Psoas muscle (tissue), 8 donors: Measurements from ENCODE around the gene HELZ2. TPM values are rescaled to one million over a fixed set of nuclear protein-coding genes. Genes with fewer than 3 reads are reported as not detected.

Source experiments
- ATAC-seq, 4 donors: fragments of 200-7000 bp; cut with Tn5 transposase; one replicate each; pipeline ENCODE4 v1.9.1; 2020; ENCODE audit warnings: moderate library complexity in 3 of 4, mild to moderate bottlenecking in 2 of 4
- DNase-seq, 2 donors: peaks; one replicate each; pipeline ENCODE4 v3.0.0-alpha.2; 2020
- H3K27ac ChIP-seq: fragments of 200-600 bp; one replicate; pipeline ENCODE4 v1.8.0; 2022
- H3K27me3 ChIP-seq, 3 donors: fragments of 200-600 bp in 1 of 3; one replicate each; pipeline versions ENCODE4 v1.6.1 to v1.8.0; 2013 to 2022; ENCODE audit warnings: low read length in 2 of 3, mild to moderate bottlenecking in 2 of 3, moderate library complexity in 1 of 3; ENCODE audit not compliant: insufficient read depth in 3 of 3
- H3K36me3 ChIP-seq, 2 donors: fragments of 200-600 bp in 1 of 2; one replicate each; pipeline versions ENCODE4 v1.6.1 to v1.8.0; 2013 to 2022; ENCODE audit warnings: low read depth in 1 of 2, mild to moderate bottlenecking in 1 of 2, moderate library complexity in 1 of 2; ENCODE audit not compliant: insufficient read depth in 1 of 2
- H3K4me1 ChIP-seq: fragments of 200-600 bp; one replicate; pipeline ENCODE4 v1.8.0; 2022
- H3K4me3 ChIP-seq: fragments of 200-600 bp; one replicate; pipeline ENCODE4 v1.8.0; 2022; ENCODE audit warnings: mild to moderate bottlenecking
- H3K9me3 ChIP-seq: fragments of 200-600 bp; one replicate; pipeline ENCODE4 v1.8.0; 2022
- CTCF ChIP-seq: fragments of 200-600 bp; IDR thresholded peaks from one replicate; pipeline ENCODE4 v1.8.0; 2022; ENCODE audit warnings: antibody characterized with exemption
- WGBS, 3 donors: extraction: QIAGEN DNeasy Blood & Tissue Kit; methylation state at CpG; one replicate each; pipeline versions ENCODE4 v1.1.6 to v1.1.7; 2013; 5-methylcytosine and 5-hydroxymethylcytosine counted together
- intact Hi-C, 2 donors: fragments of 100-400 bp; cut with DNase I; formaldehyde crosslinking; loops; one replicate each; pipeline versions ENCODE4 v1.11.0 to v1.14.2; 2022
- polyA plus RNA-seq, 3 donors: library from polyadenylated mRNA; stranded (reverse); fragments of 200-250 nt; gene quantifications; one replicate each; pipeline ENCODE4 v1.2.3, GENCODE V29; 2013
- total RNA-seq, 4 donors: library from RNA; stranded (reverse); fragmentation: NEBNext Ultra II Directional in 2 of 4; extraction: Animal tissue kit (Norgen Biotek cat#: 25700) in 2 of 4; gene quantifications; one replicate each; pipeline versions ENCODE4 v1.2.1 to v1.2.4, GENCODE V29; 2021 to 2023
- donor health status: healthy with polysubstance abuse.
- donor health status: DM: no; HTN: no; CAD: no; lungs with moderate emphysema.
- donor health status: Bipolar disorder and iron deficiency.
- donor health status: healthy.
- donor health status: DM: yes; HTN: yes; CAD: no.
- donor health status: DM: no; HTN: no; CAD: no.
- donor health status: DM: no; HTN: no; CAD: no.
- donor health status: DM: yes; HTN: yes; CAD: no.

Gene HELZ2
- total and polyA plus RNA-seq, 7 donors: 0.82 to 8.0 (median 3.5) TPM

DNA sequence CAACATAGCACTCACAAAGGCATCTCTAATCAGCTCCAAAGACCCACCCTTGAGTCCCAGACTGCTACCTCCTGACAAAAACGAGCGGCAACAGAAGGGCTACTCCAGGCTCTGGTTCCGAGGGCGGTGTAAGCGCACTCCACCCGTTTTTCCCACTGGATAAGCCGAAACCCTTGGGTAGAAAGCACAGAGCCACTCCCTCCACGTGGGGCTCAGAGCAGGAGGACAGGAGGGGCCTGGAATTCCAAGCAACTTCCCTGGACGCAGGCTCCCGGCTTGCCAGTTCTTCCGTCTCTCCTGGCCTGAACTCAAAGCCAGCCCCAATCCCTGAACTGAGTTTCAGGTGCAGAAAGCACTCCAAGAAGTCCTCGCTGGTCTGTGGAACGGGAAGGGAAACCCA is 45.5 kb upstream of the HELZ2 start:
- intact Hi-C loops: no loop called here
- DNase-seq (no peak), ATAC-seq (no peak)

DNA sequence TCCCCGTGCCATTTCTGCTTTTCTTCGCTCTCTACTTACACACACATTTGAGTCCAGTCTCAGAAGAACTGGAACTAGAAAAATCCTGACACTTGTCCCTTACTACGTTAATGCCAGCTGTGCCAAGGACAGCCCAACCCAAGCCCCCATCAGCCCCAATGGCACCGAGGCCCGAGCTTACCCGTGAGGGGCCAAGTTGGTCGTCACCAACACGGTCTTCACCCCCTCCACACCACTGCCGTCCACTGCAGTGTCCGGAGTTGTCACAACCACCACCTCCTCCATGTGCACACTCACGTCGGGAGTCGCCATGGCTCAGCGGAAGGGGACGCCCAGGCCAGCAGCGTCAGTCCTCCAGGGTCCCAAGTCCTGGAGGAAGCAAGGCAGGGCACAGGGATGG is 45.0 kb upstream of the HELZ2 start:
- no peak for ATAC-seq
- DNase-seq: no peak
- no peak overlapping the region for H3K4me3 ChIP-seq
- no peak overlapping the region for H3K27ac ChIP-seq
- no peaks in the 10 kb centered on the region for H3K9me3 ChIP-seq
- TF ChIP-seq CTCF: no peak
- intact Hi-C loops: no loop called here
- 85 to 91% (median 90%) methylated on average over 16 of the region's 16 CpGs for WGBS, 3 donors
- no peaks in the 10 kb centered on the region for H3K27me3 ChIP-seq
- H3K4me1 ChIP-seq: no peaks in the 10 kb centered on the region
- H3K36me3 ChIP-seq: peaks cover 2 to 44% of the 10 kb centered on the region in 2 donors

More for the DNA sequence above, 45.5 kb upstream of the HELZ2 start:
- Histone ChIP-seq H3K27me3 (no peaks in the 10 kb centered on the region), H3K4me1 (no peaks in the 10 kb centered on the region), H3K9me3 (no peaks in the 10 kb centered on the region), H3K4me3 (no peak overlapping the region), H3K27ac (no peak overlapping the region), H3K36me3 (peaks cover 2 to 44% of the 10 kb centered on the region in 2 donors)
- WGBS, 3 donors: 78 to 86% (median 83%) methylated on average over 13 of the region's 13 CpGs
- no peak for TF ChIP-seq CTCF

- Histone ChIP-seq H3K27me3 (no peaks in the 10 kb centered on the region), H3K4me1 (no peaks in the 10 kb centered on the region), H3K27ac (no peak overlapping the region), H3K36me3 (peaks cover 2 to 44% of the 10 kb centered on the region in 2 donors), H3K9me3 (no peaks in the 10 kb centered on the region), H3K4me3 (no peak overlapping the region)
- no peak for ATAC-seq
- no peak for TF ChIP-seq CTCF
- intact Hi-C loops: no loop called here
- WGBS, 3 donors: 80 to 83% (median 80%) methylated on average over 11 of the region's 11 CpGs
- no peak for DNase-seq
Observed at GRCh38 chr20:63618291-63618980, 44.4 kb upstream of the HELZ2 start.

DNA sequence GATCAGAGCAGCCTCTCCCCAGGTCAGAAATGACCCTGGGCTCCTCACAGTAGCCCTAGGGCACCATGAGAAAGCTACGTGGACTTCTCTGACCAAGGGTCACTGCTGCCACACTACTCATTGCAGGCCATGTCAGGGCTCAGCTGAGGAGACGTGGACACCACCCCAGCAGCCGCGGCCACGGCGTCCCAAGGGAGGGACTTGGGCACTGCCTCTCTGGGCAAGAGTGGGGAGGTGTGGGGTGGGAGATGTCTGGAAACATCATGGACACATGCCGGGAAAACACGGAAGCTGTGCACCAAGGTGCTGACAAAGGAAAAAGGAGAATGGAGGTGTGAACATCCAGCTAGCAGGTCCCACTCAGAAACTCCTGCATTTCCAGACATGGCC is 43.8 kb upstream of the HELZ2 start:
- Histone ChIP-seq H3K27ac (no peak overlapping the region), H3K27me3 (no peaks in the 10 kb centered on the region), H3K9me3 (no peaks in the 10 kb centered on the region), H3K4me1 (no peaks in the 10 kb centered on the region), H3K4me3 (no peak overlapping the region), H3K36me3 (peaks cover 2 to 44% of the 10 kb centered on the region in 2 donors)
- no peak for ATAC-seq
- no peak for TF ChIP-seq CTCF
- 75 to 87% (median 85%) methylated on average over 8 of the region's 8 CpGs for WGBS, 3 donors
- intact Hi-C loops: no loop called here
- no peak for DNase-seq
